GM12891 (cell line): ENCODE measurements around the gene UBE4A.

ENCODE experiments used
- POLR2A ChIP-seq: IDR thresholded peaks from 2 replicates; pipeline ENCODE4 v1.6.1; 2011; ENCODE audit warnings: low read depth, low read length, control low read depth
- POLR2AphosphoS5 ChIP-seq: IDR thresholded peaks from 2 replicates; pipeline ENCODE4 v1.6.1; 2011; ENCODE audit warnings: low read depth, low read length, control low read depth

GRCh38 chr11:118341815-118342489 lies 17.4 kb upstream of the UBE4A start:
- TF ChIP-seq POLR2AphosphoS5, result no peak
- no peak for TF ChIP-seq POLR2A
